K562 (cell line): Measurements from ENCODE around the gene GOSR1. TPM values are rescaled to one million over a fixed set of nuclear protein-coding genes. Genes with fewer than 3 reads are reported as not detected.

Experiments
- ATAC-seq: fragments of 200-7000 bp; cut with Tn5 transposase; 3 replicates; pipeline ENCODE4 v1.9.1; 2020; ENCODE audit warnings: moderate library complexity
- BruUV-seq: library from RNA; stranded (reverse); fragments of 400-500 nt; replicated peaks from 2 replicates; lab custom pipeline; 2021; lab: Mats Ljungman, UMichigan
- CTCF ChIA-PET: fragments of 300-600 bp; formaldehyde crosslinking; extraction: SDS; loops from one replicate; lab custom pipeline; 2021; ENCODE audit warnings: low intra/inter-chr PET ratio; lab: Yijun Ruan, JAX
- POLR2A ChIA-PET: fragments of 300-600, 350-650 bp; sonication (Branson Sonifier 250); formaldehyde crosslinking; extraction: SDS; loops from one replicate; lab custom pipeline; 2021; ENCODE audit warnings: antibody characterized with exemption, inconsistent platforms; lab: Yijun Ruan, JAX
- DNase-seq, 4 experiments: peaks; one replicate each; pipeline versions ENCODE4 v3.0.0 to v3.0.0-alpha.2; 2011 to 2018; ENCODE audit warnings: low spot score in 3 of 4, mixed read lengths in 3 of 4; ENCODE audit errors: extremely low read depth in 1 of 4
- FAIRE-seq: peaks from 2 replicates; lab custom pipeline; 2011; peaks lifted over from hg19 to GRCh38; lab: Jason Lieb, UNC
- H2AFZ ChIP-seq: 2 replicates; pipeline ENCODE4 v1.6.0; 2011; ENCODE audit warnings: low read depth, low read length, control low read depth, inconsistent platforms
- H3K27ac ChIP-seq: fragments of 200-600 bp; 3 replicates; pipeline ENCODE4 v1.8.0; 2011; ENCODE audit warnings: low read depth, mild to moderate bottlenecking, control low read depth, inconsistent platforms, low read length, moderate library complexity, mixed read lengths; ENCODE audit errors: extremely low read depth
- H3K27me3 ChIP-seq, 2 experiments: fragments of 300-600 bp in 1 of 2; 2 replicates in 1 of 2; 3 replicates in 1 of 2; pipeline versions ENCODE4 v1.6.0 to v1.8.0; 2011; ENCODE audit warnings: inconsistent platforms in 2 of 2, low read length in 2 of 2, mild to moderate bottlenecking in 1 of 2, mixed read lengths in 1 of 2, moderate library complexity in 1 of 2; ENCODE audit not compliant: control insufficient read depth in 2 of 2, insufficient read depth in 2 of 2
- H3K36me3 ChIP-seq: fragments of 300-600 bp; 3 replicates; pipeline ENCODE4 v1.8.0; 2011; ENCODE audit warnings: mild to moderate bottlenecking, low read length, inconsistent platforms; ENCODE audit not compliant: control insufficient read depth, insufficient read depth
- H3K4me1 ChIP-seq, 2 experiments: fragments of 200-600 bp in 1 of 2; replicated peaks in 1 of 2; 2 replicates in 1 of 2; 3 replicates in 1 of 2; pipeline versions ENCODE4 v1.5.1 to v1.8.0; 2011; ENCODE audit warnings: inconsistent platforms in 2 of 2, low read length in 2 of 2, mild to moderate bottlenecking in 1 of 2, mixed read lengths in 1 of 2, moderate library complexity in 1 of 2; ENCODE audit not compliant: control insufficient read depth in 2 of 2, insufficient read depth in 2 of 2
- H3K4me2 ChIP-seq: 2 replicates; pipeline ENCODE4 v1.6.1; 2011; ENCODE audit warnings: low read length, control low read depth, inconsistent platforms, mixed read lengths; ENCODE audit not compliant: insufficient read depth
- H3K4me3 ChIP-seq: fragments of 200-600 bp; sonication (generic), shearing (Covaris generic); 2 replicates; pipeline ENCODE4 v1.5.1; 2016; ENCODE audit warnings: control low read depth, inconsistent platforms
- H3K79me2 ChIP-seq: fragments of 200-600 bp; 3 replicates; pipeline ENCODE4 v1.8.0; 2011; ENCODE audit warnings: low read length, inconsistent platforms; ENCODE audit not compliant: control insufficient read depth, insufficient read depth
- H3K9ac ChIP-seq, 2 experiments: 2 replicates each; pipeline versions ENCODE4 v1.6.0 to v1.6.1; 2011; ENCODE audit warnings: low read depth in 2 of 2, low read length in 2 of 2, control low read depth in 1 of 2, inconsistent platforms in 1 of 2, mild to moderate bottlenecking in 1 of 2, mixed read lengths in 1 of 2; ENCODE audit not compliant: insufficient read depth in 1 of 2
- H3K9me1 ChIP-seq: one replicate; pipeline ENCODE4 v1.6.0; 2011; ENCODE audit warnings: inconsistent platforms, mild to moderate bottlenecking, low read length, moderate library complexity; ENCODE audit not compliant: control insufficient read depth, insufficient read depth
- H3K9me3 ChIP-seq: replicated peaks from 2 replicates; pipeline ENCODE4 v1.5.1; 2011; ENCODE audit warnings: low read depth, low read length, inconsistent platforms; ENCODE audit not compliant: control insufficient read depth, insufficient read depth
- H4K20me1 ChIP-seq: replicated peaks from 2 replicates; pipeline ENCODE4 v1.6.1; 2011; ENCODE audit warnings: low read length, inconsistent platforms, mixed read lengths; ENCODE audit not compliant: control insufficient read depth, insufficient read depth
- CTBP1 ChIP-seq: fragments of 450-650 bp; IDR thresholded peaks from 2 replicates; pipeline ENCODE4 v1.6.1; 2016; ENCODE audit warnings: borderline replicate concordance
- ELF2 ChIP-seq: fragments of 250-450 bp; sonication (Bioruptor Pico); IDR thresholded peaks from 2 replicates; pipeline ENCODE4 v1.5.0; 2021; ENCODE audit warnings: mild to moderate bottlenecking
- FOSL1 ChIP-seq: fragments of 200-800 bp; sonication (Bioruptor generic); conservative IDR thresholded peaks from 2 replicates; pipeline ENCODE4 v1.6.1; 2016; ENCODE audit warnings: missing genetic modification characterization, missing compliant biosample characterization
- GABPA ChIP-seq: fragments of 200-800 bp; sonication (Bioruptor generic); conservative IDR thresholded peaks from 2 replicates; pipeline ENCODE4 v1.6.1; 2016; ENCODE audit warnings: low read depth, missing genetic modification characterization, missing compliant biosample characterization
- JUN ChIP-seq, 2 experiments: sonication (generic) in 1 of 2; formaldehyde crosslinking in 1 of 2; IDR thresholded peaks; 2 replicates each; pipeline versions ENCODE4 v1.6.1 to v1.8.0; 2012 to 2022; ENCODE audit warnings: borderline replicate concordance in 2 of 2, mild to moderate bottlenecking in 2 of 2, improper control_type of control experiment in 1 of 2, low read depth in 1 of 2, low read length in 1 of 2, missing genetic modification reagents in 1 of 2
- JUND ChIP-seq, 2 experiments: IDR thresholded peaks; 2 replicates in 1 of 2; 3 replicates in 1 of 2; pipeline ENCODE4 v1.6.1; 2011; ENCODE audit warnings: borderline replicate concordance in 2 of 2, low read depth in 2 of 2, low read length in 2 of 2, improper control_type of control experiment in 1 of 2, missing biosample characterization in 1 of 2, missing genetic modification characterization in 1 of 2, missing genetic modification reagents in 1 of 2
- MAZ ChIP-seq, 2 experiments: fragments of 450-650 bp in 1 of 2; sonication (generic) in 1 of 2; formaldehyde crosslinking; IDR thresholded peaks in 1 of 2; conservative IDR thresholded peaks in 1 of 2; 2 replicates each; pipeline versions ENCODE4 v1.4.0 to v1.5.0; 2020; ENCODE audit warnings: mild to moderate bottlenecking in 1 of 2, missing genetic modification reagents in 1 of 2
- NFE2 ChIP-seq: IDR thresholded peaks from 2 replicates; pipeline ENCODE4 v1.6.1; 2014; ENCODE audit warnings: antibody characterized with exemption, low read depth
- RCOR1 ChIP-seq, 2 experiments: IDR thresholded peaks; 2 replicates each; pipeline ENCODE4 v1.6.1; 2012; ENCODE audit warnings: low read depth in 2 of 2, low read length in 2 of 2, borderline replicate concordance in 1 of 2, improper control_type of control experiment in 1 of 2
- TFAM ChIP-seq: fragments of 250-450 bp; sonication (Bioruptor Pico); conservative IDR thresholded peaks from 2 replicates; pipeline ENCODE4 v1.5.0; 2021; ENCODE audit warnings: mild to moderate bottlenecking, moderate library complexity
- U2AF1 ChIP-seq: fragments of 200-400 bp; formaldehyde crosslinking; optimal IDR thresholded peaks from 2 replicates; pipeline ENCODE3; 2017; ENCODE audit warnings: mild to moderate bottlenecking, low read depth, low read length, moderate library complexity
- YY1 ChIP-seq, 3 experiments: IDR thresholded peaks; 2 replicates each; pipeline ENCODE4 v1.6.1; 2011; ENCODE audit warnings: low read length in 2 of 3, mild to moderate bottlenecking in 2 of 3, moderate library complexity in 2 of 3, borderline replicate concordance in 1 of 3, control low read depth in 1 of 3, low read depth in 1 of 3; ENCODE audit not compliant: insufficient read depth in 3 of 3, insufficient replicate concordance in 2 of 3, control insufficient read depth in 1 of 3, insufficient read length in 1 of 3; ENCODE audit errors: extremely low read depth in 1 of 3
- ZNF121 ChIP-seq: sonication (generic); formaldehyde crosslinking; conservative IDR thresholded peaks from 2 replicates; pipeline ENCODE4 v1.8.0; 2022; ENCODE audit warnings: missing genetic modification reagents
- ZNF586 ChIP-seq: fragments of 450-650 bp; formaldehyde crosslinking; conservative IDR thresholded peaks from 2 replicates; pipeline ENCODE4 v1.4.0; 2020; ENCODE audit warnings: mild to moderate bottlenecking, moderate library complexity
- WGBS: fragments of 100-300 bp; shearing (Covaris generic); methylation state at CpG from one replicate; pipeline ENCODE4 v1.1.6; 2016; ENCODE audit warnings: low coverage, mixed read lengths; ENCODE audit not compliant: insufficient coverage; ENCODE audit errors: missing lambda C conversion rate; 5-methylcytosine and 5-hydroxymethylcytosine counted together
- in situ Hi-C: fragments of 300-500 bp; cut with MboI; formaldehyde crosslinking; loops from 4 replicates; pipeline ENCODE4 v1.15.0; 2018; ENCODE audit warnings: inconsistent platforms, mixed read lengths
- intact Hi-C: fragments of 100-400 bp; cut with micrococcal nuclease; formaldehyde crosslinking; loops from 2 replicates; pipeline ENCODE4 v1.14.2; 2022
- polyA plus RNA-seq, 8 experiments: library from polyadenylated mRNA; depleted of rRNA in 4 of 8; stranded (reverse) in 5 of 8; unstranded in 3 of 8; fragments of >200 nt; fragmentation: Nextera tagmentation in 2 of 8; fragmentation: Illumina TruSeq in 1 of 8; extraction: Ambion mirVana in 2 of 8; extraction: Trizol in 1 of 8; gene quantifications; 2 replicates each; pipeline versions ENCODE4 v1.2.1 to v1.2.3, GENCODE V29; 2011 to 2014; ENCODE audit warnings: inconsistent platforms in 1 of 8, missing spikeins in 1 of 8
- total RNA-seq, 7 experiments: library from RNA; depleted of rRNA in 6 of 7; stranded (reverse); fragments of >200 nt in 6 of 7; fragmentation: Illumina TruSeq in 2 of 7; extraction: Trizol in 2 of 7; gene quantifications; 2 replicates each; pipeline versions ENCODE4 v1.2.1 to v1.2.3, GENCODE V29; 2011 to 2021; ENCODE audit warnings: low replicate concordance in 1 of 7
- TF ChIP-seq, protein P1 (sequence below): fragments of 250-450 bp; sonication (Bioruptor Pico); IDR thresholded peaks from 2 replicates; pipeline ENCODE4 v1.8.0; 2021; ENCODE audit warnings: moderate library complexity, mild to moderate bottlenecking, inconsistent platforms
- TF ChIP-seq, protein P2 (sequence below): sonication (generic); IDR thresholded peaks from 2 replicates; pipeline ENCODE4 v1.6.1; 2016

GOSR1 gene
- total and polyA plus RNA-seq, 9 of the 15 experiments (the other 6 are each of a cell fraction or from before 2014, with no cell fraction given), result 17.6 to 95.5 (median 33.3) TPM

DNA sequence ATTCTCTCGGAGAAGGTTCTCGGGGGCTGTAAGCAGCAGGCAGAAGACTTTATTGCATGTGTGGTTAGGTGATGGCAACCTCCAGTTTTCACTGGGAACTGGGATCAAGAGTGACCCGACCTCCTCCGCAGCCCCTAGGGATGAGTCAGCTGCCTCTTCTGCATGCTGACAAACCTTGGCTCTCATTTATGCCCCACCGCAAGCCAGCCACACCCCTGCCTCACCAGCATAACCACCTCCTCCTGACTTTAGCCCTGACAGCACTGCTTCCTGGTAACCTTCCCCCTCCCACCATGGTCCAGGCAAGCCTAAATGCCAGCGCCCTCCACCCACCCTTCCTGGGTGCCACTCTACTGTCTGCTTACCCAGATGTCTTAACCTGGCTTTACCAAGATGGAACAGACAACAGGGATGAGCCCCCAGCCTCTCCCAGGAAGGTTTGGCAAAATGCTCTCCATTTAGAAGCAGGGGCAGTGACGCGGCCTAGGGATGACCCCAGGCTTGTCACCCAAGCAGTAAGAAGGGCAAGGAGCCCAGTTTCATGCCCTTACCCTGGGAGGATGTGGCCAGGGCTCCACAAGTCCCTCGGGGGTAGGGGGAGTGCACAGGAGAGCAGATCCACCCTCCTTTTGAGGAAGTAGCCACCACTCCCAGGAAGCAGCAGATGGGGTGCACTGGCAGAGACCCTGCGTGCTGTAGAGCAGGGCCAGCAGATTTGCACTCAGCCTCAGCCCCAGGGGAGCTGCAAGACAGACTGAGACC, 73.5 kb downstream of the GOSR1 start:
- no TSS peak for BruUV-seq
- H3K79me2 ChIP-seq, result no peaks in the 10 kb centered on the region
- ATAC-seq (peak; percentile 68), DNase-seq (peak; percentile 54 to 64 (median 63)), FAIRE-seq (peak; percentile 46)
- H3K36me3 ChIP-seq, result no peaks in the 10 kb centered on the region
- no peak overlapping the region for H3K27ac ChIP-seq
- ChIA-PET CTCF (no interaction called here), POLR2A (interaction anchor here (0.6 to 1.0 kb wide), 2 partner anchors 10 to 219 kb away, joined by 3 to 4 read pairs; no protein-coding TSS in a partner anchor)
- no peaks in the 10 kb centered on the region for H3K9me1 ChIP-seq
- no peaks in the 10 kb centered on the region for H3K9me3 ChIP-seq
- in situ Hi-C loops (loop anchor here (5.0 kb wide), 1 partner anchor 162 kb away; no protein-coding TSS in a partner anchor), intact Hi-C loops (no loop called here)
- H2AFZ ChIP-seq, result peak overlapping the region; percentile 68
- H3K27me3 ChIP-seq, result peaks cover 25 to 54% of the 10 kb centered on the region in 2 experiments
- peak overlapping the region in 1 of 2 experiments; percentile 69; a peak in 2 of 4 replicates for H3K9ac ChIP-seq
- H4K20me1 ChIP-seq, result peaks cover 16% of the 10 kb centered on the region; the same call in 1 of the 2 replicates
- H3K4me3 ChIP-seq, result no peak overlapping the region
- peaks cover 15 to 18% of the 10 kb centered on the region in 2 experiments for H3K4me1 ChIP-seq
- H3K4me2 ChIP-seq, result no peak overlapping the region; the same call in 1 of the 2 replicates
- 3% methylated on average over 10 of the region's 10 CpGs for WGBS
- TF ChIP-seq TFAM (CRISPR knock-in tag) (no peak), FOSL1 (tag) (peak; percentile 70), YY1 (IDR thresholded peaks at IDR 0.05; ENCODE audit: borderline replicate concordance in 1 of 3, control insufficient read depth in 1 of 3, extremely low read depth in 1 of 3, insufficient read depth in 3 of 3, insufficient read length in 1 of 3, insufficient replicate concordance in 2 of 3, low read depth in 1 of 3, low read length in 2 of 3) (no peak), JUN (IDR thresholded peaks at IDR 0.05; ENCODE audit: borderline replicate concordance, low read depth, low read length) (peak; percentile 67; the same call in 1 of the 2 replicates), JUN (CRISPR knock-in tag; IDR thresholded peaks at IDR 0.05; ENCODE audit: borderline replicate concordance) (no peak), RCOR1 (IDR thresholded peaks at IDR 0.05; ENCODE audit: borderline replicate concordance in 1 of 2, low read depth in 2 of 2, low read length in 2 of 2) (0 out of 4 replicates have a peak, but pooled peaks of 1 of the 2 experiments have one; percentile 7), U2AF1 (no peak), MAZ (CRISPR knock-in tag; conservative IDR thresholded peaks at IDR 0.05 in 1 of 2, IDR thresholded peaks at IDR 0.05 in 1 of 2) (0 out of 4 replicates have a peak, but pooled peaks of 1 of the 2 experiments have one; percentile 21), ELF2 (CRISPR knock-in tag) (no peak), CTBP1 (peak; percentile 35; the same call in 1 of the 2 replicates), ZNF586 (CRISPR knock-in tag) (no peak), JUND (IDR thresholded peaks at IDR 0.05; ENCODE audit: borderline replicate concordance, low read depth, low read length) (peak; percentile 77), JUND (tag; IDR thresholded peaks at IDR 0.05; ENCODE audit: borderline replicate concordance, low read depth, low read length) (peak; percentile 51; the same call in 1 of the 3 replicates), ZNF121 (CRISPR knock-in tag) (no peak), GABPA (tag) (no peak), NFE2 (peak; percentile 55)
- TF ChIP-seq, protein P1, sequence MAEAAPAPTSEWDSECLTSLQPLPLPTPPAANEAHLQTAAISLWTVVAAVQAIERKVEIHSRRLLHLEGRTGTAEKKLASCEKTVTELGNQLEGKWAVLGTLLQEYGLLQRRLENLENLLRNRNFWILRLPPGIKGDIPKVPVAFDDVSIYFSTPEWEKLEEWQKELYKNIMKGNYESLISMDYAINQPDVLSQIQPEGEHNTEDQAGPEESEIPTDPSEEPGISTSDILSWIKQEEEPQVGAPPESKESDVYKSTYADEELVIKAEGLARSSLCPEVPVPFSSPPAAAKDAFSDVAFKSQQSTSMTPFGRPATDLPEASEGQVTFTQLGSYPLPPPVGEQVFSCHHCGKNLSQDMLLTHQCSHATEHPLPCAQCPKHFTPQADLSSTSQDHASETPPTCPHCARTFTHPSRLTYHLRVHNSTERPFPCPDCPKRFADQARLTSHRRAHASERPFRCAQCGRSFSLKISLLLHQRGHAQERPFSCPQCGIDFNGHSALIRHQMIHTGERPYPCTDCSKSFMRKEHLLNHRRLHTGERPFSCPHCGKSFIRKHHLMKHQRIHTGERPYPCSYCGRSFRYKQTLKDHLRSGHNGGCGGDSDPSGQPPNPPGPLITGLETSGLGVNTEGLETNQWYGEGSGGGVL (CRISPR knock-in tag), result no peak
- TF ChIP-seq, protein P2, sequence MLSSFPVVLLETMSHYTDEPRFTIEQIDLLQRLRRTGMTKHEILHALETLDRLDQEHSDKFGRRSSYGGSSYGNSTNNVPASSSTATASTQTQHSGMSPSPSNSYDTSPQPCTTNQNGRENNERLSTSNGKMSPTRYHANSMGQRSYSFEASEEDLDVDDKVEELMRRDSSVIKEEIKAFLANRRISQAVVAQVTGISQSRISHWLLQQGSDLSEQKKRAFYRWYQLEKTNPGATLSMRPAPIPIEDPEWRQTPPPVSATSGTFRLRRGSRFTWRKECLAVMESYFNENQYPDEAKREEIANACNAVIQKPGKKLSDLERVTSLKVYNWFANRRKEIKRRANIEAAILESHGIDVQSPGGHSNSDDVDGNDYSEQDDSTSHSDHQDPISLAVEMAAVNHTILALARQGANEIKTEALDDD, result peak; percentile 62; the same call in 1 of the 2 replicates
